Panc1 (cell line): Measurements from ENCODE around the gene CHKB. TPM values are rescaled to one million over a fixed set of nuclear protein-coding genes. Genes with fewer than 3 reads are reported as not detected.

ENCODE experiments used
- ATAC-seq: fragments of 200-7000 bp; cut with Tn5 transposase; 2 replicates; pipeline ENCODE4 v1.9.1; 2020; ENCODE audit warnings: mild to moderate bottlenecking, moderate library complexity
- BruUV-seq: library from RNA; stranded (reverse); fragments of 400-500 nt; replicated peaks from 2 replicates; lab custom pipeline; 2021; lab: Mats Ljungman, UMichigan
- CTCF ChIA-PET: fragments of 300-600 bp; sonication (Branson Sonifier 250); formaldehyde crosslinking; loops from one replicate; lab custom pipeline; 2022; ENCODE audit warnings: antibody characterized with exemption; lab: Charles Lee
- POLR2A ChIA-PET: fragments of 300-600 bp; sonication (Branson Sonifier 250); formaldehyde crosslinking; loops from one replicate; lab custom pipeline; 2022; ENCODE audit warnings: antibody characterized with exemption; lab: Charles Lee
- DNase-seq: peaks from one replicate; pipeline ENCODE4 v3.0.0-alpha.2; 2010; ENCODE audit warnings: low read depth, low spot score
- H3K27ac ChIP-seq: 2 replicates; pipeline ENCODE4 v1.5.1; 2011; ENCODE audit warnings: mild to moderate bottlenecking, low read length, inconsistent platforms
- H3K27me3 ChIP-seq: fragments of 200-500 bp; sonication (Bioruptor generic); 2 replicates; pipeline ENCODE4 v1.6.0; 2014; ENCODE audit warnings: low read length, inconsistent platforms; ENCODE audit not compliant: control insufficient read depth, insufficient read depth
- H3K36me3 ChIP-seq: fragments of 200-500 bp; sonication (Bioruptor generic); 2 replicates; pipeline ENCODE4 v1.5.1; 2014; ENCODE audit warnings: inconsistent platforms, mild to moderate bottlenecking, low read length, moderate library complexity; ENCODE audit not compliant: control insufficient read depth, insufficient read depth
- H3K4me1 ChIP-seq: 2 replicates; pipeline ENCODE4 v1.5.1; 2011; ENCODE audit warnings: inconsistent platforms, mild to moderate bottlenecking, low read length, moderate library complexity; ENCODE audit not compliant: control insufficient read depth, insufficient read depth
- H3K4me3 ChIP-seq, 2 experiments: 2 replicates each; pipeline ENCODE4 v1.5.1; 2011 to 2012; ENCODE audit warnings: low read depth in 2 of 2, low read length in 2 of 2, mild to moderate bottlenecking in 2 of 2, inconsistent platforms in 1 of 2, moderate library complexity in 1 of 2
- H3K9me3 ChIP-seq: fragments of 200-500 bp; sonication (Bioruptor generic); 2 replicates; pipeline ENCODE4 v1.5.1; 2014; ENCODE audit warnings: low read depth, mild to moderate bottlenecking, inconsistent platforms, low read length, moderate library complexity; ENCODE audit not compliant: control insufficient read depth, insufficient read depth
- POLR2AphosphoS5 ChIP-seq: IDR thresholded peaks from 2 replicates; pipeline ENCODE4 v1.6.1; 2012; ENCODE audit warnings: mild to moderate bottlenecking, low read depth, low read length, moderate library complexity
- SIN3A ChIP-seq: IDR thresholded peaks from 2 replicates; pipeline ENCODE4 v1.6.1; 2012; ENCODE audit warnings: low read depth, mild to moderate bottlenecking, low read length, moderate library complexity, borderline replicate concordance; ENCODE audit not compliant: insufficient read depth
- TCF7L2 ChIP-seq: IDR thresholded peaks from 2 replicates; pipeline ENCODE4 v1.6.1; 2011; ENCODE audit warnings: mild to moderate bottlenecking, low read depth, low read length, inconsistent platforms
- in situ Hi-C: cut with HindIII; loops from 2 replicates; pipeline ENCODE4 v1.10.0; 2016; ENCODE audit warnings: low sequenced_read_pairs, low pct_unique_long_range_greater_than_20kb
- intact Hi-C: fragments of 100-400 bp; cut with micrococcal nuclease; formaldehyde crosslinking; loops from one replicate; pipeline ENCODE4 v1.10.0; 2022; ENCODE audit not compliant: unreplicated experiment
- total RNA-seq: library from RNA; stranded (reverse); gene quantifications from one replicate; pipeline ENCODE4 v1.2.1, GENCODE V29; 2021; ENCODE audit not compliant: unreplicated experiment
- TF ChIP-seq, protein P1 (sequence below): fragments of 450-650 bp; IDR thresholded peaks from 2 replicates; pipeline ENCODE4 v1.5.1; 2017; ENCODE audit warnings: mild to moderate bottlenecking
- TF ChIP-seq, protein P2 (sequence below), 2 experiments: IDR thresholded peaks; 2 replicates each; pipeline ENCODE4 v1.6.1; 2011 to 2012; ENCODE audit warnings: low read depth in 2 of 2, control low read depth in 1 of 2, low read length in 1 of 2, mild to moderate bottlenecking in 1 of 2, moderate library complexity in 1 of 2; ENCODE audit not compliant: insufficient read depth in 1 of 2

Gene CHKB
- total RNA-seq, 1 experiment from 2014 or later, result 43.5 TPM

DNA sequence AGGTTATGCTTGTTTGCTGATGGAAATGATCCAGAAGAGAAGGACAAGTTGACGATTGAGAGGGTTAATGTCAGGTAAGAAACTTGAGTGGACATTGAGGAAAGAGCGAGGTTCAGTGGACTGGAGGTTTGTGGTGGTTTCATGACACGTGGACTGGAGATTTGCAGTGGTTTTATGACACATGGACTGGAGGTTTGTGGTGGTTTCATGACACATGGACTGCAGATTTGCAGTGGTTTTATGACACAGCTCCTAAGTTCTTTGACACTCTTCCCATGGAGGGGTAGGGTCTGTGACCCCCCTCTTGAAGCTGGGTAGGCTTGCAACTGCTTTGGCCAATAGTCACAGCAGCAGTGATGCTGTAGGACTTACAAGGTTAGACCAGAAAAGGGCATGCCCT is 12.5 kb upstream of the CHKB start:
- Histone ChIP-seq H3K4me3 (no peak overlapping the region), H3K36me3 (no peaks in the 10 kb centered on the region), H3K9me3 (no peaks in the 10 kb centered on the region), H3K4me1 (no peaks in the 10 kb centered on the region), H3K27ac (no peak overlapping the region), H3K27me3 (no peaks in the 10 kb centered on the region)
- POLR2A ChIA-PET, result no interaction called here
- TF ChIP-seq, protein P1, sequence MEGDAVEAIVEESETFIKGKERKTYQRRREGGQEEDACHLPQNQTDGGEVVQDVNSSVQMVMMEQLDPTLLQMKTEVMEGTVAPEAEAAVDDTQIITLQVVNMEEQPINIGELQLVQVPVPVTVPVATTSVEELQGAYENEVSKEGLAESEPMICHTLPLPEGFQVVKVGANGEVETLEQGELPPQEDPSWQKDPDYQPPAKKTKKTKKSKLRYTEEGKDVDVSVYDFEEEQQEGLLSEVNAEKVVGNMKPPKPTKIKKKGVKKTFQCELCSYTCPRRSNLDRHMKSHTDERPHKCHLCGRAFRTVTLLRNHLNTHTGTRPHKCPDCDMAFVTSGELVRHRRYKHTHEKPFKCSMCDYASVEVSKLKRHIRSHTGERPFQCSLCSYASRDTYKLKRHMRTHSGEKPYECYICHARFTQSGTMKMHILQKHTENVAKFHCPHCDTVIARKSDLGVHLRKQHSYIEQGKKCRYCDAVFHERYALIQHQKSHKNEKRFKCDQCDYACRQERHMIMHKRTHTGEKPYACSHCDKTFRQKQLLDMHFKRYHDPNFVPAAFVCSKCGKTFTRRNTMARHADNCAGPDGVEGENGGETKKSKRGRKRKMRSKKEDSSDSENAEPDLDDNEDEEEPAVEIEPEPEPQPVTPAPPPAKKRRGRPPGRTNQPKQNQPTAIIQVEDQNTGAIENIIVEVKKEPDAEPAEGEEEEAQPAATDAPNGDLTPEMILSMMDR, result no peak
- TF ChIP-seq SIN3A (no peak), TCF7L2 (no peak), POLR2AphosphoS5 (no peak)
- TF ChIP-seq, protein P2, sequence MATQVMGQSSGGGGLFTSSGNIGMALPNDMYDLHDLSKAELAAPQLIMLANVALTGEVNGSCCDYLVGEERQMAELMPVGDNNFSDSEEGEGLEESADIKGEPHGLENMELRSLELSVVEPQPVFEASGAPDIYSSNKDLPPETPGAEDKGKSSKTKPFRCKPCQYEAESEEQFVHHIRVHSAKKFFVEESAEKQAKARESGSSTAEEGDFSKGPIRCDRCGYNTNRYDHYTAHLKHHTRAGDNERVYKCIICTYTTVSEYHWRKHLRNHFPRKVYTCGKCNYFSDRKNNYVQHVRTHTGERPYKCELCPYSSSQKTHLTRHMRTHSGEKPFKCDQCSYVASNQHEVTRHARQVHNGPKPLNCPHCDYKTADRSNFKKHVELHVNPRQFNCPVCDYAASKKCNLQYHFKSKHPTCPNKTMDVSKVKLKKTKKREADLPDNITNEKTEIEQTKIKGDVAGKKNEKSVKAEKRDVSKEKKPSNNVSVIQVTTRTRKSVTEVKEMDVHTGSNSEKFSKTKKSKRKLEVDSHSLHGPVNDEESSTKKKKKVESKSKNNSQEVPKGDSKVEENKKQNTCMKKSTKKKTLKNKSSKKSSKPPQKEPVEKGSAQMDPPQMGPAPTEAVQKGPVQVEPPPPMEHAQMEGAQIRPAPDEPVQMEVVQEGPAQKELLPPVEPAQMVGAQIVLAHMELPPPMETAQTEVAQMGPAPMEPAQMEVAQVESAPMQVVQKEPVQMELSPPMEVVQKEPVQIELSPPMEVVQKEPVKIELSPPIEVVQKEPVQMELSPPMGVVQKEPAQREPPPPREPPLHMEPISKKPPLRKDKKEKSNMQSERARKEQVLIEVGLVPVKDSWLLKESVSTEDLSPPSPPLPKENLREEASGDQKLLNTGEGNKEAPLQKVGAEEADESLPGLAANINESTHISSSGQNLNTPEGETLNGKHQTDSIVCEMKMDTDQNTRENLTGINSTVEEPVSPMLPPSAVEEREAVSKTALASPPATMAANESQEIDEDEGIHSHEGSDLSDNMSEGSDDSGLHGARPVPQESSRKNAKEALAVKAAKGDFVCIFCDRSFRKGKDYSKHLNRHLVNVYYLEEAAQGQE (IDR thresholded peaks at IDR 0.05; ENCODE audit: insufficient read depth in 1 of 2, low read depth in 2 of 2, low read length in 1 of 2), result no peak
- in situ Hi-C loops (no loop called here), intact Hi-C loops (no loop called here)
- CTCF ChIA-PET, result no interaction called here
- DNase-seq (no peak), ATAC-seq (no peak)
- no TSS peak for BruUV-seq

DNA sequence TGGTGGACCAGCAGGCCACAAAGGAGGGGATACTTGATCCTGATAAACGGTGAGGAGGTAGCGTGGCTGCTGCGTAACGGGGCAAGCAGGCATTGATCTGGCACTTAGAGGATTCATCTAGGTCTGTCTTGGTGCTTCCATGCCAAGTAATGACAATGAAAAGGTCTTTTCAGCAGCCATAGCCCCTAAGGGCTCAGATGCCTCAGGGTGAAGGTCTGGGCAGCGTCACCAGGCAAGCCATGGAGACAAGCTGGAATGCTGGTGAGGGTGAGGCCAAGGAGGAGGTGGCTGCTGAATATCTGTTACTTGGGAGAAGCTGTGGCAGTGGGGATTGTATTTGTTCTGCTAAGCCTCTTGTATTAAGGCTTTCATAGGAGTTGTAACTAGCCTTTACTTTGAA is 4.8 kb upstream of the CHKB start:
- H3K27ac ChIP-seq, result no peak overlapping the region
- intact Hi-C loops, result no loop called here
- DNase-seq, result no peak
- ATAC-seq, result no peak
- ChIA-PET POLR2A (no interaction called here), CTCF (interaction anchor here (1.1 kb wide), 1 partner anchor 32 kb away, joined by 6 read pairs; no protein-coding TSS in a partner anchor)
- no TSS peak for BruUV-seq
- no peaks in the 10 kb centered on the region for H3K4me1 ChIP-seq
- in situ Hi-C loops, result no loop called here
- no peak overlapping the region for H3K4me3 ChIP-seq
- TF ChIP-seq TCF7L2 (no peak), SIN3A (no peak), POLR2AphosphoS5 (no peak)
- TF ChIP-seq, protein P1, result no peak
- TF ChIP-seq, protein P2 (IDR thresholded peaks at IDR 0.05; ENCODE audit: insufficient read depth in 1 of 2, low read depth in 2 of 2, low read length in 1 of 2), result no peak
- H3K36me3 ChIP-seq, result no peaks in the 10 kb centered on the region
- no peaks in the 10 kb centered on the region for H3K9me3 ChIP-seq
- no peaks in the 10 kb centered on the region for H3K27me3 ChIP-seq
